GM12872 (cell line): ENCODE results near the gene DHODH.

Experiments used
- CTCF ChIP-seq: IDR thresholded peaks from 3 replicates; pipeline ENCODE4 v1.5.1; 2011; ENCODE audit warnings: low read depth, mild to moderate bottlenecking, low read length, moderate library complexity; ENCODE audit not compliant: insufficient read depth

The DHODH gene

GRCh38 chr16:72029567-72030271 lies 21.2 kb downstream of the DHODH start:
- no peak for TF ChIP-seq CTCF

GRCh38 chr16:72033437-72033836 lies 24.9 kb downstream of the DHODH start:
- no peak for TF ChIP-seq CTCF

- TF ChIP-seq CTCF: no peak
Observed at GRCh38 chr16:72036098-72036497, 27.6 kb downstream of the DHODH start.

DNA sequence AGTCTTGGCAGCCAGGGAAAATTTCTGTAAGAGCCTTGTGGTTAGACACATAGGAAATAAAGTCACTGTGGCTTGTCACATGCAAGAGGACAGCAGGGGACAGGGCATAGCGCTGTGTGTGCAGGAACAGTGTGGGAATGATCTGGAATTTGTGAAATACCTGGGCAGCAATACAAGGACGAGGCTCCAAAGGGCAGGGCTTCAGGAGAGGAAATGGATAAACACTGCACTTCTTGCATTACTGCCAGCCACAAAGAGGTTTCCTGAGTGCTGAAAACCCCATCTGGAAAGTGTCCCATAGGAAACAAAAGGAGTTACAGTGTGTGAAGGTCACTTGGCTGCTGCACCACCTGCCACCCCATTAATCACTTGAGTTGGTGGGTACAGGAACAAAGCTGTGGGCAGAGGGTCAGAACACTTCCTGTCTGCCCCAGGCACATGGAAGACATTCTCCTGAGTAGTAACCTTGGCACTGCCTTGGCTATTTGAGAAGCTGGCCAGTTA lies 33.7 kb downstream of the DHODH start:
- TF ChIP-seq CTCF: no peak

DNA sequence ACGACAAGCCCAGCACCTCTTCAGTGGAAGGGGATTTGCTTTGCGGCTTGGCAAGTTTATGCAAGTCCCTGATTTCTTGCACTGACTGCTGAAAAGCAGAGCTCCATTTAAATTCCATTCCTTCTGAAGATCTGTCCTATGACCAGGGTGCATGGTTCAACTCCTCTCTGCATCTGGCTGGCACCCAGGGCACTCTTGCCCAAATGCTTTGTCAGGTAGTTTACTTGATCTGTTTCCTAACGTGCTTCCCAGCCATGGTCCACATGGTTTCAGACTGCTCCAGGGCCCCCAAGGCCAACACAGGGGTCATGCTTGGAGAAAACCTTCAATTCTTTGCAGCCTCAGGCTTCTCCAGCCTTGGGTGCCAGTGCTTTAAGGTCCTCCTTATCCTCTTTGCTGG lies 34.5 kb downstream of the DHODH start:
- no peak for TF ChIP-seq CTCF

DNA sequence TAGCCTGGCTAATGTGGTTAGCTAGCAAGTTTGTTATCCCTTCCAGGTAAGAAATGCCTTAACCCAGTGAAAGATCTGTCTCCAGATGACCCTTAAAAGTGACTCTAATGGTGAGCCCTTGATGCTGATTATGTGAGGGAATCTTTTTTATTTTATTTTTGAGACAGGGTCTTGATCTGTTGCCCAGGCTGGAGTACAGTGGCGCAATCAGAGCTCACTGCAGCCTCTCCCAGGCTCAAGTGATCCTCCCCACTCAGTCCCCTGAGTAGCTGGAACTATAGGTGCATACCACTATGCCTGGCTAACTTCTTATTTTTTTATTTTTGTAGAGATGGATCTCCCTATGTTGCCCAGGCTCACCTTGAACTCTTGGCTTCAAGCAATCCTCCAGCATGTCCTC lies 35.0 kb downstream of the DHODH start:
- TF ChIP-seq CTCF: no peak

DNA sequence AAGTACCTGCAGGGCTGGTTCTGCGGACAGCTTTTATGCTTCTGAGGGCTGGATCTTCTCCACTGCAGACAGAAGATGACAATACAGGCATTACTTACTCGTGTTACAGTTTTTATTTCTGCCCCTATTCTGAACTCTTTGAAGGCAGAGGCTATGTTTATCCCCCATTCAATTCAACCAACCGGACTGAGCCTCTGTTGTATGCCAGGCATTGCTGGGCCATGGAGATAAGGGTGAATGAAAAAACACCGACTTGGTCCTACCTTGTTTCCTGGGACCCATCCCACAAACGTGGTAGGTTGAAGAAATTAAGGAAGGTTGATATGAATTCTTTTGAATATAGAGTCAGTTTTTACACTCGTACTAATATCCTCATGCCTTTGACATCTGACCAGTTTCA lies 35.8 kb downstream of the DHODH start:
- TF ChIP-seq CTCF: no peak
